MM.1S (cell line): ENCODE data around the gene IL1RAPL1.

Source experiments
- DNase-seq: peaks from one replicate; pipeline ENCODE4 v3.0.0-alpha.2; 2015
- H2AFZ ChIP-seq: fragments of 300-600 bp; sonication (generic); 2 replicates; pipeline ENCODE4 v1.6.0; 2016; ENCODE audit warnings: antibody characterized with exemption, low read length
- H3F3A ChIP-seq: fragments of 300-600 bp; sonication (generic); 2 replicates; pipeline ENCODE4 v1.6.1; 2016; ENCODE audit warnings: mild to moderate bottlenecking, antibody characterized with exemption, low read length, moderate library complexity, mixed read lengths; ENCODE audit not compliant: insufficient read depth
- H3K27ac ChIP-seq: fragments of 300-600 bp; sonication (generic); 2 replicates; pipeline ENCODE4 v1.5.1; 2016; ENCODE audit warnings: mild to moderate bottlenecking, low read length
- H3K27me3 ChIP-seq: fragments of 300-600 bp; sonication (generic); replicated peaks from 2 replicates; pipeline ENCODE4 v1.6.0; 2016; ENCODE audit warnings: low read length; ENCODE audit not compliant: insufficient read depth
- H3K36me3 ChIP-seq: fragments of 300-600 bp; sonication (generic); replicated peaks from 2 replicates; pipeline ENCODE4 v1.6.1; 2016; ENCODE audit warnings: mild to moderate bottlenecking, low read length, mixed read lengths; ENCODE audit not compliant: insufficient read depth
- H3K4me1 ChIP-seq: fragments of 300-600 bp; sonication (generic); 2 replicates; pipeline ENCODE4 v1.6.1; 2016; ENCODE audit warnings: low read length, mixed read lengths
- H3K4me2 ChIP-seq: fragments of 300-600 bp; sonication (generic); 2 replicates; pipeline ENCODE4 v1.6.0; 2016; ENCODE audit warnings: low read depth, low read length
- H3K4me3 ChIP-seq: fragments of 300-600 bp; sonication (generic); 2 replicates; pipeline ENCODE4 v1.5.1; 2016; ENCODE audit warnings: low read length, mixed read lengths
- H3K79me2 ChIP-seq: fragments of 300-600 bp; sonication (generic); 2 replicates; pipeline ENCODE4 v1.6.1; 2016; ENCODE audit warnings: mixed run types, low read length, mixed read lengths
- H3K9ac ChIP-seq: fragments of 300-600 bp; sonication (generic); 2 replicates; pipeline ENCODE4 v1.6.1; 2016; ENCODE audit warnings: low read length, mixed read lengths
- H3K9me2 ChIP-seq: fragments of 300-600 bp; sonication (generic); replicated peaks from 2 replicates; pipeline ENCODE4 v1.6.1; 2016; ENCODE audit warnings: mild to moderate bottlenecking, low read length, mixed read lengths; ENCODE audit not compliant: insufficient read depth
- H3K9me3 ChIP-seq: fragments of 300-600 bp; sonication (generic); replicated peaks from 2 replicates; pipeline ENCODE4 v1.6.1; 2016; ENCODE audit warnings: mild to moderate bottlenecking, low read length, mixed read lengths; ENCODE audit not compliant: insufficient read depth
- H4K20me1 ChIP-seq: fragments of 300-600 bp; sonication (generic); 2 replicates; pipeline ENCODE4 v1.6.1; 2016; ENCODE audit warnings: mild to moderate bottlenecking, low read length, moderate library complexity, mixed read lengths; ENCODE audit not compliant: insufficient read depth
- CTCF ChIP-seq: fragments of 300-600 bp; sonication (generic); IDR thresholded peaks from 2 replicates; pipeline ENCODE4 v1.5.1; 2016; ENCODE audit warnings: antibody characterized with exemption, low read length, mixed read lengths
- EZH2 ChIP-seq: fragments of 300-600 bp; sonication (generic); optimal IDR thresholded peaks from 2 replicates; pipeline ENCODE3; 2017; ENCODE audit warnings: low read depth, mild to moderate bottlenecking, antibody characterized with exemption, low read length, mixed read lengths
- EZH2phosphoT487 ChIP-seq: fragments of 300-600 bp; sonication (generic); IDR thresholded peaks from 2 replicates; pipeline ENCODE4 v1.6.1; 2018; ENCODE audit warnings: antibody characterized with exemption, low read length

Gene IL1RAPL1

GRCh38 chrX:29082558-29082957, 495.3 kb downstream of the IL1RAPL1 start:
- Histone ChIP-seq H3K9ac (no peak overlapping the region), H3K9me2 (no peaks in the 10 kb centered on the region), H4K20me1 (no peaks in the 10 kb centered on the region), H2AFZ (no peak overlapping the region), H3K79me2 (no peaks in the 10 kb centered on the region), H3K4me1 (no peaks in the 10 kb centered on the region), H3K36me3 (no peaks in the 10 kb centered on the region), H3K4me3 (no peak overlapping the region), H3K27ac (no peak overlapping the region), H3K9me3 (no peaks in the 10 kb centered on the region), H3K27me3 (no peaks in the 10 kb centered on the region), H3K4me2 (no peak overlapping the region), H3F3A (no peaks in the 10 kb centered on the region)
- no peak for DNase-seq
- TF ChIP-seq CTCF (no peak), EZH2 (no peak), EZH2phosphoT487 (no peak)

- TF ChIP-seq CTCF (no peak), EZH2 (no peak), EZH2phosphoT487 (no peak)
- H3K27ac ChIP-seq: no peak overlapping the region
- no peak for DNase-seq
Measured at GRCh38 chrX:29083823-29084222, 496.6 kb downstream of the IL1RAPL1 start.

GRCh38 chrX:29090811-29091210, 503.6 kb downstream of the IL1RAPL1 start:
- TF ChIP-seq EZH2: no peak
- peak; percentile 46 for TF ChIP-seq CTCF
- DNase-seq: peak; percentile 6
- H3K27me3 ChIP-seq: no peaks in the 10 kb centered on the region

More at GRCh38 chrX:29083823-29084222, 496.6 kb downstream of the IL1RAPL1 start:
- H3K9ac ChIP-seq: no peak overlapping the region
- H3K9me3 ChIP-seq: no peaks in the 10 kb centered on the region
- H4K20me1 ChIP-seq: no peaks in the 10 kb centered on the region
- H3K36me3 ChIP-seq: no peaks in the 10 kb centered on the region
- H3K79me2 ChIP-seq: no peaks in the 10 kb centered on the region
- no peak overlapping the region for H3K4me2 ChIP-seq
- no peak overlapping the region for H2AFZ ChIP-seq
- H3K9me2 ChIP-seq: no peaks in the 10 kb centered on the region
- H3K4me3 ChIP-seq: no peak overlapping the region
- no peaks in the 10 kb centered on the region for H3K27me3 ChIP-seq
- H3K4me1 ChIP-seq: no peaks in the 10 kb centered on the region
- no peaks in the 10 kb centered on the region for H3F3A ChIP-seq

More at GRCh38 chrX:29090811-29091210, 503.6 kb downstream of the IL1RAPL1 start:
- Histone ChIP-seq H3K9me2 (no peaks in the 10 kb centered on the region), H3F3A (no peaks in the 10 kb centered on the region), H4K20me1 (no peaks in the 10 kb centered on the region), H3K4me2 (no peak overlapping the region), H3K36me3 (no peaks in the 10 kb centered on the region), H3K79me2 (no peaks in the 10 kb centered on the region), H3K27ac (no peak overlapping the region), H3K9me3 (no peaks in the 10 kb centered on the region), H3K4me1 (no peaks in the 10 kb centered on the region), H3K9ac (no peak overlapping the region), H3K4me3 (no peak overlapping the region), H2AFZ (no peak overlapping the region)
